ENCODE results near the gene SIRT2.

SIRT2 gene

DNA sequence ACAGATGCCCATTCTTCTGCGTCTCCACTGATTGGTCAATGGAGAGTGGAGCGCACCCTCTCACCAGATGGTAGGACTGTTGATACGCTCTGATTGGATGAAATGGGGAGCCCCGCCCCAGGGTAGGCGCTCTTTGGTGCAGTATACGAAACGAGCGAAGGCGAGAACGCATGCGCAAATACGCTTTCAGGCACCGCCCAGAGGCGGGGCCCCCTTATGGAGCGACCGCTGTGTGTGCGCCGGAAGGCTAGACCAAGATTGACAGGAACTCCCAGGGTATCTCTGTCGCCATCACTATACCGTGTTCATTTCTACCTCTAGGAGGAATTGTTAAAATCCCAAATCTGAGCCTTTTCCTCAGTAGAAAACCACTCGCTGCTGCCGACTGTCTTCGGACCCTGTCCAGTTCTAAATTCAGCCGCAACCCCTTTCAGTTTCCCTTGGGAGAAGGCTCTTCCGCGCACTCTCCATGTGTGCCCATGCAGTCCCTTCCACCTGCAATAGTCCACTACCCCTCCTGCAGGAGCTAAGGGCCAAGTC is 48.9 kb downstream of the SIRT2 start:
- TF ChIP-seq, protein P1, sequence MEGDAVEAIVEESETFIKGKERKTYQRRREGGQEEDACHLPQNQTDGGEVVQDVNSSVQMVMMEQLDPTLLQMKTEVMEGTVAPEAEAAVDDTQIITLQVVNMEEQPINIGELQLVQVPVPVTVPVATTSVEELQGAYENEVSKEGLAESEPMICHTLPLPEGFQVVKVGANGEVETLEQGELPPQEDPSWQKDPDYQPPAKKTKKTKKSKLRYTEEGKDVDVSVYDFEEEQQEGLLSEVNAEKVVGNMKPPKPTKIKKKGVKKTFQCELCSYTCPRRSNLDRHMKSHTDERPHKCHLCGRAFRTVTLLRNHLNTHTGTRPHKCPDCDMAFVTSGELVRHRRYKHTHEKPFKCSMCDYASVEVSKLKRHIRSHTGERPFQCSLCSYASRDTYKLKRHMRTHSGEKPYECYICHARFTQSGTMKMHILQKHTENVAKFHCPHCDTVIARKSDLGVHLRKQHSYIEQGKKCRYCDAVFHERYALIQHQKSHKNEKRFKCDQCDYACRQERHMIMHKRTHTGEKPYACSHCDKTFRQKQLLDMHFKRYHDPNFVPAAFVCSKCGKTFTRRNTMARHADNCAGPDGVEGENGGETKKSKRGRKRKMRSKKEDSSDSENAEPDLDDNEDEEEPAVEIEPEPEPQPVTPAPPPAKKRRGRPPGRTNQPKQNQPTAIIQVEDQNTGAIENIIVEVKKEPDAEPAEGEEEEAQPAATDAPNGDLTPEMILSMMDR (IDR thresholded peaks at IDR 0.05; ENCODE audit: low read depth, low read length), result peak; percentile 7
- in situ Hi-C loops (cut with HindIII; ENCODE audit: low sequenced_read_pairs), result no loop called here
- DNase-seq (ENCODE audit: low read depth, low spot score), result no peak

DNA sequence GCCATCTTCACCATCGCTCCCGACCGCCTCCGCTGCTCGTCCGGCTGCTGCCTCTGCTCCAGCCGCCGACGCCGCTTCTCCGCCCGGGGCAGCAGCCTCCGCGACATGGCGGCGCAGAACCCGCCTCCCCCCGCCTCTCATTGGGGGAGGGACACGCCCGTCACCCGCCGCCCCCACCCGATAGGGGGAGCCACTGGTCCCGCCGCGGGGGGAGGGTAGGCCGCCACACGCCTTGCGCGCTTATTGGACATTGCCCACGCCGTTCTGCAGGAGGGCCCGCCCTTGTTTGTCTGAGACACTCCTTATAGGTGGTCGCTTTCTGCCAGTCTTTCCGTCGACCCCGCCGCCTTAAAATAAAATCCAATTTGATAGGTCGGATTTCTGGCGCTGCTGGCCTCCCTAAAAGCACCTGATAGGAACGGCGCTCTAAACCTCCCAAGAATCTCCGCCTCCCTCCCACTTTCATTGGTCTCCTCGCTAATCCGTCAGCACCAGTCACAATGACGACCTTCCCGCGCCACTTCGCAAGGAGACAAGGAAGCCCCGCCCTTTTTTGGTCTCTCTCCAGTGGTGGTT is 49.5 kb downstream of the SIRT2 start, which contains the start of gene HNRNPL:
Gene HNRNPL, minus strand, starts transcription at position 127 of the 576 bp plus-strand sequence. Its CDS starts 20 bp downstream, at position 107.
- DNase-seq (ENCODE audit: low read depth, low spot score), result peak; percentile 100
- TF ChIP-seq, protein P1 (IDR thresholded peaks at IDR 0.05; ENCODE audit: low read depth, low read length), result peak; percentile 51
- in situ Hi-C loops (cut with HindIII; ENCODE audit: low sequenced_read_pairs), result no loop called here
- peak within 1 kb of the TSS; percentile 59 for H3K4me3 ChIP-seq (ENCODE audit: low read depth, low read length)

More for the DNA sequence above, 48.9 kb downstream of the SIRT2 start:
- peak overlapping the region; percentile 59 for H3K4me3 ChIP-seq (ENCODE audit: low read depth, low read length)

DNA sequence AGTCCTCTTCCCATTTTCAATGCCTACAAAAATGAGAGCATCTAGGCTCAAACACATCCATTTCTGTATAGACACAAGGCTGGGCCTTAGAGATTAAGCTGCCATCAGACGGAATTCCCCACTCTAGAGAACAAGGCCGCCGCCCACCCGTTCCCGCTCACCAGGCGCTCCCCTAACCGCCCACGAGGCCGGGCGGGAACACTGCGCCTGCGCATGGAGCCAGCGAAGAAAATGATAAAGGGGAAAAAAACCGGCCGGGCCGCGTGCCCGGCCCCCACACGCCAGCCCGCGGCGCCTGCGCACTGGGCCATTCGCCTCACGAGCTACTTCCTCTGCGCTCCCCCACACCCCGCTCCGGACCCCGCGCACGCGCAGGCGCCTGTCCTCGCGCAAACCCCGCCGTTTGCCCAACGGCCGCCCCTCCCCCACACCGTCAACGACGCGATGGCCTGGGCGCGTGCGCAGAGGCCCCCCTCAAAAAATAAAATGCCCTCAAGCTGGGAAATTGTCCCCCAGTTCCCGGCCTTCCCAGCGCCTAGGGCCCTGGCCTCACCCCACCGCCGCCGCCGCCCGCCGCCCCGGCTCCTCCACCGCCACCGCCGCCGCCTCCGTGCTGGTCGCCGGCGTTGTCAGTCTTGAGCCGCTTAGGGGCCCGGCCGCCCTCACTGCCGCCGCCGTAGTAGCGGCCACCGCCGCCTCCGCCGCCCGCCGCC is 50.1 kb downstream of the SIRT2 start:
- in situ Hi-C loops (cut with HindIII; ENCODE audit: low sequenced_read_pairs), result no loop called here
- peak overlapping the region; percentile 49 for H3K4me3 ChIP-seq (ENCODE audit: low read depth, low read length)
- DNase-seq (ENCODE audit: low read depth, low spot score), result peak; percentile 96
- TF ChIP-seq, protein P1 (IDR thresholded peaks at IDR 0.05; ENCODE audit: low read depth, low read length), result no peak

DNA sequence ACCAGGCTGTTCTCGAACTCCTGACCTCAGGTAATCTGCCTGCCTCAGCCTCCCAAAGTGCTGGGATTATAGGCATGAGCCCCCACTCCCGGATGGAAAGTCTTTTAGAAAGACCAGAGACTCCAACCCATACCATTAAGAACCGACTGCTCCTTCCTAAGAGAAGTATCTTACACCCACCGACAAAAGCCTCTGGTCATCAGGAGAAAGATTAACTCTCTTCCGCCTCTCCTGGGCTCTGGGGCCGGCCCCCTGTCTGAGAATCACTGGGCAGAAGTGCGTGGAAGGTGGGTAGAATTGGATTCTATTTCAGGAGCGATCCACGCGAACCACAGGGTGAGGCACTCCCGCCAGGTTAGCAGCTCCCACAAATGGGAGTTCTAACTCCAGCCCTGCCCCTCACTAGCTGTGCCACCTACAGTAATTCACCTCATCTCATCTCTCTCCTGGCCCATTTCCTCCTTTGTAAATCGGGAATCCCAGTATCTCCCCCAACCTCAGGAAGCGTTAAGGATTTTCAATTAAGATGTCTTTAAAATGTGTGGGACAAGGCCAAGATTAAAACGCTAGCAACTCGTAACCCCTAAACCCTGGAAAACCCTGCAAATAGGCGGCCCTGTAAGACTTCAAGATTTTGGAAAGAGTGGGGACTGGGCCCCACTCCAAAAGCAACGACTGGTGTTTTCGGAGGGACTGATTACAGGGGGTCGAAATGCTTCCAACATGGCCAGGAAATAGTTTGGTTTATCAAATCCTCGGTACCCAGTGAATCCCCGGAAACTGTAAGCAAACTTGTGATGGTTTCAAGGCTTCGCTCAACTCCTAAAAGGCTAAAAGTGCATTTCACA is 50.9 kb downstream of the SIRT2 start:
- in situ Hi-C loops (cut with HindIII; ENCODE audit: low sequenced_read_pairs), result no loop called here
- H3K4me3 ChIP-seq (ENCODE audit: low read depth, low read length), result peak overlapping the region; percentile 49
- TF ChIP-seq, protein P1 (IDR thresholded peaks at IDR 0.05; ENCODE audit: low read depth, low read length), result no peak
- no peak for DNase-seq (ENCODE audit: low read depth, low spot score)

DNA sequence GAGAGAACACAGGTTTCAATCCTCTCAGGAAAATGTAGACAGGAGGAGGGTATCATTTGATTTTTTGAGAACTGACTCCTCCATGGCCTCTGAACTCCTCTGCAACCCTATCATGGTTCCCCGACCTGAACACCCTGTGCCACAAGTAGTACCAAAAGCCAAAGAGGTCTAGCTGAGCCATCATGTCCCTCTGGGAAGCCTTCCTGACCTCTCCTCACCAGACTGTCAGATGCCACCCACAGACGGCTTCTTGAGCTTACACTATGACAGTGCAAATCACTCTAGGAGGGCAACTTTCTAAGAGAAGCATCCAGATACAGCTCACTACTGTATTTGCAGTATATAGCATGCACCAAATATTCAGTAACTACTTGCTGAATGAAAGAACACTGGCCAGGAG is 53.3 kb downstream of the SIRT2 start:
- no peak overlapping the region for H3K4me3 ChIP-seq (ENCODE audit: low read depth, low read length)
- no peak for DNase-seq (ENCODE audit: low read depth, low spot score)
- in situ Hi-C loops (cut with HindIII; ENCODE audit: low sequenced_read_pairs), result no loop called here
- TF ChIP-seq, protein P1 (IDR thresholded peaks at IDR 0.05; ENCODE audit: low read depth, low read length), result no peak

DNA sequence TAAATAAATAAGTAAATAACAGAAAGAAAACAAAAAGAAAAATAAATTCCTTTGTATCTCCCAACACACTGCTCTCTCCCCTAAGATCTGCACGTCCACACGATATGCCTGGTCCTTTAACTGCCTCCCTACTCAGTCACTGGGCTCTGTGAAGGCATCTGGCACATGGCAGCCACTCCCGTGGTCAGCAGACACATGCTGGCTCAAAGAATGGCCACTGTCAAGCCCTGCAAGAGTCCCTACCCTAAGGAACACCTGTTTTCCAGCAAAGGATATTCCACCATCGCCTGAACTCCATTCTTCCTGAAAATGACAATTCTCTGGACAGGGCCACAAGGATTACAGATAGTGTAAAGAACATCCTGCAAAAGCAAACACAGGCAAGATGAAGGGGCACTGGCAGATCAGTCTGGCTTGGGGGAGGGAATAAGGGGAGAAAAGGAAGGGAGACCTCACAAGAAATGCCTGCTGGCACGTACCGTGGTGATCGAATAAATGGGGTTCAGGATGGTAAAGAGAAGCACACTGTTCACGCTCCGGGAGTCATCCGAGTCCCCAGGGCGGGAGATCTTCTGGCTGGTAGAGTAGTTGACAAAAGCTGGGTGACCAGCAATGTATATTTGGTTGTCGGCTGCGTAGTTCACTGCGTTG is 53.9 kb downstream of the SIRT2 start:
- in situ Hi-C loops (cut with HindIII; ENCODE audit: low sequenced_read_pairs), result no loop called here
- no peak overlapping the region for H3K4me3 ChIP-seq (ENCODE audit: low read depth, low read length)
- TF ChIP-seq, protein P1 (IDR thresholded peaks at IDR 0.05; ENCODE audit: low read depth, low read length), result no peak
- no peak for DNase-seq (ENCODE audit: low read depth, low spot score)
